ENCODE results near the gene MED31. TPM values are rescaled to one million over a fixed set of nuclear protein-coding genes. Genes with fewer than 3 reads are reported as not detected.

The MED31 gene
- total RNA-seq, 1 experiment from 2014 or later, result 17.8 TPM

- no peak overlapping the region for H3K27ac Mint-ChIP-seq (ENCODE audit: low read depth, unreplicated experiment)
- DNase-seq (ENCODE audit: unreplicated experiment), result no peak
- no TSS peak for BruUV-seq (replicated peaks)
- no peaks in the 10 kb centered on the region for H3K27me3 Mint-ChIP-seq (ENCODE audit: insufficient read depth, unreplicated experiment)
- no peak overlapping the region for H3K4me3 Mint-ChIP-seq (ENCODE audit: unreplicated experiment)
- peaks cover 69% of the 10 kb centered on the region for H3K36me3 Mint-ChIP-seq (ENCODE audit: insufficient read depth, unreplicated experiment)
- TF ChIP-seq CTCF (IDR thresholded peaks at IDR 0.05; ENCODE audit: unreplicated experiment), result no peak
- no peaks in the 10 kb centered on the region for H3K9me3 Mint-ChIP-seq (ENCODE audit: unreplicated experiment)
- intact Hi-C loops (cut with micrococcal nuclease), result no loop called here
- ChIA-PET CTCF (no interaction called here), POLR2A (interaction anchor here (0.8 kb wide), 1 partner anchor 13 kb away, joined by 4 read pairs; no protein-coding TSS in a partner anchor)
- H3K4me1 Mint-ChIP-seq (ENCODE audit: insufficient read depth, unreplicated experiment), result peaks cover 6% of the 10 kb centered on the region
Measured at GRCh38 chr17:6603744-6604325, 47.6 kb downstream of the MED31 start.

- POLR2A ChIA-PET, result no interaction called here
- H3K36me3 Mint-ChIP-seq (ENCODE audit: insufficient read depth, unreplicated experiment), result peaks cover 66% of the 10 kb centered on the region
Measured at GRCh38 chr17:6602141-6602540, 49.3 kb downstream of the MED31 start.

GRCh38 chr17:6599364-6599763 lies 52.0 kb downstream of the MED31 start:
- BruUV-seq (replicated peaks), result no TSS peak
- ChIA-PET CTCF (interaction anchor here (0.7 to 1.5 kb wide), 3 partner anchors 21 to 126 kb away, joined by 3 to 6 read pairs (median 4); no protein-coding TSS in a partner anchor), POLR2A (interaction anchor here (0.5 to 2.4 kb wide), 3 partner anchors 8 to 42 kb away, joined by 3 to 12 read pairs (median 4); no protein-coding TSS in a partner anchor)
- H3K27ac Mint-ChIP-seq (ENCODE audit: low read depth, unreplicated experiment), result no peak overlapping the region
- no peaks in the 10 kb centered on the region for H3K9me3 Mint-ChIP-seq (ENCODE audit: unreplicated experiment)
- no peak for DNase-seq (ENCODE audit: unreplicated experiment)
- intact Hi-C loops (cut with micrococcal nuclease), result no loop called here
- no peak for TF ChIP-seq CTCF (IDR thresholded peaks at IDR 0.05; ENCODE audit: unreplicated experiment)
- no peaks in the 10 kb centered on the region for H3K27me3 Mint-ChIP-seq (ENCODE audit: insufficient read depth, unreplicated experiment)
- H3K4me3 Mint-ChIP-seq (ENCODE audit: unreplicated experiment), result no peak overlapping the region
- no peaks in the 10 kb centered on the region for H3K4me1 Mint-ChIP-seq (ENCODE audit: insufficient read depth, unreplicated experiment)
- H3K36me3 Mint-ChIP-seq (ENCODE audit: insufficient read depth, unreplicated experiment), result peaks cover 69% of the 10 kb centered on the region

More at GRCh38 chr17:6602141-6602540, 49.3 kb downstream of the MED31 start:
- Mint-ChIP-seq H3K4me1 (ENCODE audit: insufficient read depth, unreplicated experiment) (no peaks in the 10 kb centered on the region), H3K27me3 (ENCODE audit: insufficient read depth, unreplicated experiment) (no peaks in the 10 kb centered on the region), H3K9me3 (ENCODE audit: unreplicated experiment) (no peaks in the 10 kb centered on the region), H3K4me3 (ENCODE audit: unreplicated experiment) (no peak overlapping the region), H3K27ac (ENCODE audit: low read depth, unreplicated experiment) (peak overlapping the region; percentile 50)
- CTCF ChIA-PET, result no interaction called here
- TF ChIP-seq CTCF (IDR thresholded peaks at IDR 0.05; ENCODE audit: unreplicated experiment), result no peak
- intact Hi-C loops (cut with micrococcal nuclease), result no loop called here
- DNase-seq (ENCODE audit: unreplicated experiment), result no peak
- no TSS peak for BruUV-seq (replicated peaks)

GRCh38 chr17:6597727-6598126 lies 53.7 kb downstream of the MED31 start:
- no peak for TF ChIP-seq CTCF (IDR thresholded peaks at IDR 0.05; ENCODE audit: unreplicated experiment)
- Mint-ChIP-seq H3K27ac (ENCODE audit: low read depth, unreplicated experiment) (no peak overlapping the region), H3K4me1 (ENCODE audit: insufficient read depth, unreplicated experiment) (no peaks in the 10 kb centered on the region), H3K36me3 (ENCODE audit: insufficient read depth, unreplicated experiment) (peaks cover 68% of the 10 kb centered on the region), H3K27me3 (ENCODE audit: insufficient read depth, unreplicated experiment) (no peaks in the 10 kb centered on the region), H3K4me3 (ENCODE audit: unreplicated experiment) (no peak overlapping the region), H3K9me3 (ENCODE audit: unreplicated experiment) (no peaks in the 10 kb centered on the region)
- ChIA-PET CTCF (no interaction called here), POLR2A (interaction anchor here (1.4 kb wide), 1 partner anchor 125 kb away, joined by 3 read pairs; no protein-coding TSS in a partner anchor)
- no TSS peak for BruUV-seq (replicated peaks)
- DNase-seq (ENCODE audit: unreplicated experiment), result no peak
- intact Hi-C loops (cut with micrococcal nuclease), result no loop called here

Data from MCF 10A (cell line).